ENCODE data around the gene ADRA2B. TPM values are rescaled to one million over a fixed set of nuclear protein-coding genes. Genes with fewer than 3 reads are reported as not detected.
"Not testable (repeated sequence)": the region's sequence is repeated elsewhere in the genome, so short reads cannot be mapped to it uniquely, and the experiment has no call there.

Gene ADRA2B
- total RNA-seq, 1 experiment from 2014 or later = not detected

GRCh38 chr2:96091141-96091710 is 25.1 kb downstream of the ADRA2B start:
- no peak for DNase-seq (ENCODE audit: extremely low read depth, low read depth)

GRCh38 chr2:96090196-96090926 is 26.0 kb downstream of the ADRA2B start:
- DNase-seq (ENCODE audit: extremely low read depth, low read depth) = no peak

- DNase-seq (ENCODE audit: extremely low read depth, low read depth) = no peak
Measured at GRCh38 chr2:96089356-96090195, 26.8 kb downstream of the ADRA2B start.

- no peak for DNase-seq (ENCODE audit: extremely low read depth, low read depth)
Measured at GRCh38 chr2:96088340-96089335, 27.7 kb downstream of the ADRA2B start.

GRCh38 chr2:96087130-96087529 is 29.2 kb downstream of the ADRA2B start:
- DNase-seq (ENCODE audit: extremely low read depth, low read depth) = no peak

- no peak for DNase-seq (ENCODE audit: extremely low read depth, low read depth)
Measured at GRCh38 chr2:96085541-96086355, 30.6 kb downstream of the ADRA2B start.

GRCh38 chr2:96084858-96085518 is 31.4 kb downstream of the ADRA2B start:
- DNase-seq (ENCODE audit: extremely low read depth, low read depth) = not testable (repeated sequence)

GRCh38 chr2:96083989-96084857 is 32.1 kb downstream of the ADRA2B start:
- no peak for DNase-seq (ENCODE audit: extremely low read depth, low read depth)

GRCh38 chr2:96083064-96083939 is 33.1 kb downstream of the ADRA2B start:
- no peak for DNase-seq (ENCODE audit: extremely low read depth, low read depth)

GRCh38 chr2:96082211-96083063 is 33.9 kb downstream of the ADRA2B start:
- DNase-seq (ENCODE audit: extremely low read depth, low read depth) = no peak

- DNase-seq (ENCODE audit: extremely low read depth, low read depth) = no peak
Measured at GRCh38 chr2:96081042-96081441, 35.3 kb downstream of the ADRA2B start.

GRCh38 chr2:96075199-96075771 is 41.1 kb downstream of the ADRA2B start:
- DNase-seq (ENCODE audit: extremely low read depth, low read depth) = no peak

GRCh38 chr2:96074156-96074555 is 42.2 kb downstream of the ADRA2B start:
- no peak for DNase-seq (ENCODE audit: extremely low read depth, low read depth)

- no peak for DNase-seq (ENCODE audit: extremely low read depth, low read depth)
Measured at GRCh38 chr2:96073170-96073775, 43.1 kb downstream of the ADRA2B start.

- DNase-seq (ENCODE audit: extremely low read depth, low read depth) = no peak
Measured at GRCh38 chr2:96072746-96073145, 43.6 kb downstream of the ADRA2B start.

Measured in NCI-H460 (cell line).